CD4-positive, alpha-beta T cell treated with Interleukin-10 for 1 hour (primary cell): ENCODE results near the gene NUP98.

Source experiments
- DNase-seq: peaks from one replicate; pipeline ENCODE4 v3.0.0-alpha.2; 2020

NUP98 gene

GRCh38 chr11:3723014-3723708, 74.2 kb downstream of the NUP98 start:
- DNase-seq, result no peak

GRCh38 chr11:3722100-3722499, 75.3 kb downstream of the NUP98 start:
- no peak for DNase-seq

GRCh38 chr11:3720997-3721396, 76.4 kb downstream of the NUP98 start:
- no peak for DNase-seq

DNA sequence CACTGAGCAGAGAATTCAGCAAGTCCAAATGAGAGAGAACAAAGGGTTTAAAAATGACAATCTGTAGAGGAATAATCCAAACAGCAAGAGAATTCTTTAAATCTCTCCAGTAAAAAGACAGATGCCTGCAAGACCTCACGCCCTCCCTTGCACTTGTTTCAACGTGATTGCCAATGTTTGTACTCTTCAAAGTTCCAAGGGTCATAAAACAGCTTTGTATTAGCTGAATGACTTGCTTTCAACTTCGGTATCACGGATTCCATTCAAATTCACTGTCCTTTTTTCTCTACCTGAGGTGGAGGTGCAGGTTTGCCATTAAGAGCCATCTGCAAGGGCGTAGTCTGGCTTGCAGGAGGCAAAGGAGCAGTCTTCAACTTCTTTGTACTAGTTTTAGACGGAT, 85.1 kb downstream of the NUP98 start:
- no peak for DNase-seq

DNA sequence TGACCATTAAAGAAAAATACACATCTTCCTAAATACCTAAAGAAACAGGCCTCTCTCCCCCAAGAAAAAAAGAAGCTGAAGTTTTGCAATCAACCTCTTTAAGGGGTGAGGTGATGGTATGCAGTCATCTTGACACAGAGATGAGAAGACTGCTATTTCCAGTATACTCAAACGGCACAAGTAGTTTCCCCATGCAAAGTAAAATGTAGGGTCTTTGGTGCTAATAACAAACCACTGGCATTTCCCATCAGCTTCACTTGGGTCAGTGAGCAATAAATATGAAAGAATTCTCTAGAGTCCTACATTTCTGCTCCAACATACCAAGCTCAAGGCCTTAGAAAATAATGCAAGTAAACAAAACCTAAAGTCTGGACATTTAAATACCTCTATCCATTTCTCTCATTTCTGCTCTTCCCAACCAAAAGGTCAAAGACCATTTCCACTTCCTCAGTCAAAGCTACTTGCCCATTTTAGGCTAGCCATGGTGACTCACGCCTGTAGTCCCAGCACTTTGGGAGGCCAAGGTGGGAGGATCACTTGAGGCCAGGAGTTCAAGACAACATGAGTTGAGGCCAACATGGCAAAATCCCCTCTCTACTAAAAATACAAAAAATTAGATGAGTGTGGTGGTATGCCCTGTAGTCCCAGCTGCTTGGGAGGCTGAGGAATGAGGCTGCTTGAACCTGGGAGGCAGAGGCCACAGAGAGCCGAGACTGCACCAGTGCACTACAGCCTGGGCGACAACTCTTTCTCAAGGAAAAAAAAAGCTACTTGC, 86.7 kb downstream of the NUP98 start:
- no peak for DNase-seq

DNA sequence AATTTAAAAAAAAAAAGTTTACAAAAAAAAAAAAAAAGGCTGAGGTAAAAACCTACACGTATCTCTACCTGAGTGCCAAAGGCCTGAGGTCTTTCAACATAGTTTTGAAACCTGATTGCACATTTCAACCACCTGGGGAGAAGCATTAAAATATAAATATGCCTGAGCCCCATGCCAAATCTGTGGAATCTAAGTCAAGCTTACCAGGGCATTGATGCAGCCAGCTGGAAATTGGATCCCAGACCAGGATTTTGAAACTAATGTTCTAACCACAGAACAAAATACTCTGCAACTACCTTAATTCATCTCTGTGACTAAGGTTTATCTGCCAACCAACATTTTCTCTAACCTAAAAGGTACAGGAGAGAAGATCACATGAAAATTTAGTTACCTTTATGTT, 87.4 kb downstream of the NUP98 start:
- no peak for DNase-seq

DNA sequence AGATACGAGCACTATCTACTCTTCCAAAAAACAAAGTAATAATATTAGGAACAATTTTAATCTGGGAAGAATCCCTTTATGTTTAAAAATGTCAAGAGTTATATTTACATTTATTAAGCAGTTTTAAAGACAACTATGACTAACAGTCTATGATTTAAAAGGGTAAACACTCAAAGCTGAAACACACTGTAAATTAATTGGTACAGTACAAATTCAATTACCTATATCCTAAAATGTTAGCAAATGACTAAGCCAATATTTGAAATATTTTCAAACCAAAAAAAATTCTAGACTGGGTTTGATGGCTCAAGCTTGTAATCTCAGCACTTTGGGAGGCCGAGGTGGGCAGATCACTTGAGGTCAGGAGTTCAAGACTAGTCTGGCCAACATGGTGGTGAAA, 90.2 kb downstream of the NUP98 start:
- no peak for DNase-seq

DNA sequence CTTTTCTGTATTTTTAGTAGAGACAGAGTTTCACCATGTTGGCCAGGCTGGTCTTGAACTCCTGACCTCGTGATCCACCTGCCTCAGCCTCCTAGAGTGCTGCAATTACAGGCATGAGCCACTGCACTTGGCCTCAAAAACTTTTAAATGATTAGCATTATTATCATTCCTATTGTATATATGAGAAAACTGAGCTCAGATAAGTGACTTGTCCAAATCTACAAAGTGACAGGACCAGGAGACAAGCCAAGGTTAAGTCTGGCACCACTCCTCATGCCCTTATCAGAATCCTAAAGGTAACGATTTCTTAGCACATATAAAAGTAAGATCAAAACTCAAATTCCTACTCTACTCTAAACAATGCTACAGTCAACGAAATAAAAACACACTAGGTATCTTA, 94.0 kb downstream of the NUP98 start:
- no peak for DNase-seq

DNA sequence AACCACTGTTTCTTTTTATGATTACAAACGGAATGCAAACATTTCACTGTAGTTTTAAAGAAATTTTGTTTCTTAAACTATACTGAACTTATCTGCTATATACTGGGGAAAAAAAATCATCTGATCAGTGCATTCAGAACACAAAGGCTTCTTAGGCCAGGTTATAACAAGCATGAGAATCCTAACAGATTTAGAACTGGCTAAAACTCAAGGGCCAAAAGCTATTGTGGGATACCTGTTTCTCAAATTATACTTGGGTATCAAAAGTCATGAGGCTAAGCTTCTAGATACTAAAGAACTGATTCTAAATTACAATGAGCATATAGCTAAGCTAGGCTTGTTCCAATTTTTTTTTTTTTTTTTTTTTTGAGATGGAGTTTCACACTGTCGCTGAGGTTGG, 96.4 kb downstream of the NUP98 start:
- no peak for DNase-seq

- DNase-seq, result no peak
Measured at GRCh38 chr11:3700410-3700809, 96.9 kb downstream of the NUP98 start.

- no peak for DNase-seq
Measured at GRCh38 chr11:3686751-3687150, 110.6 kb downstream of the NUP98 start.

- DNase-seq, result no peak
Measured at GRCh38 chr11:3685923-3686322, 111.4 kb downstream of the NUP98 start.

- no peak for DNase-seq
Measured at GRCh38 chr11:3684819-3685172, 112.6 kb downstream of the NUP98 start.

DNA sequence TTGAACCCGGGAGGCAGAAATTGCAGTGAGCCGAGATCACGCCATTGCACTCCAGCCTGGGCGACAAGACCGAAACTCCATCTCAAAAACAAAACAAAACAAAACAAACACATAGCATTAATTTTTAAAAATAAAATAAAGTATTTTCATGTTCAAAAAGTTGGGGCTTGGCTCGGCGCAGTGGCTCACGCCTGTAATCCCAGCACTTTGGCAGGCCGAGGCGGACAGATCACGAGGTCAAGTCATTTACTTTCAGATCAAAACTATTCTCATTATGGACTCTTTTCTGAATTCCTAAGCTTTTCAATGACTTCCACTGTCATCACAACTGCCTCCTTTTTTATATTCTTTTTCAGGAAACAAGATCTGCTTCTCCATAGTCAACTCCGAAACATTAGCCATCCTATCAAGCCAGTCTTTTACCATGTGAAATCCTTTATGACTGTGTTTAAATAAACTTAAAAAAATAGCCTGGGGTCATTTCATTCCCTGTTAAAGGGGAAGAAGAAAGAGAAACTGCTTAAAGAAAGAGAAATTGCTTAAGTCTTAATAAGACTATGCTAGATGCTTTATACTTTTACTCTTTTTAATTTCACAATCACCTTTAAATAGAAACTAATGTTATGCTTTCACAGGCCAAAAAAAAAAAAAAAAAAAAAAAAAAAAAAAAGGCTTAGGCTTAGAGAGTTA, 113.1 kb downstream of the NUP98 start:
- DNase-seq, result no peak

- no peak for DNase-seq
Measured at GRCh38 chr11:3683039-3683438, 114.3 kb downstream of the NUP98 start.

- no peak for DNase-seq
Measured at GRCh38 chr11:3679077-3679476, 118.3 kb downstream of the NUP98 start.

DNA sequence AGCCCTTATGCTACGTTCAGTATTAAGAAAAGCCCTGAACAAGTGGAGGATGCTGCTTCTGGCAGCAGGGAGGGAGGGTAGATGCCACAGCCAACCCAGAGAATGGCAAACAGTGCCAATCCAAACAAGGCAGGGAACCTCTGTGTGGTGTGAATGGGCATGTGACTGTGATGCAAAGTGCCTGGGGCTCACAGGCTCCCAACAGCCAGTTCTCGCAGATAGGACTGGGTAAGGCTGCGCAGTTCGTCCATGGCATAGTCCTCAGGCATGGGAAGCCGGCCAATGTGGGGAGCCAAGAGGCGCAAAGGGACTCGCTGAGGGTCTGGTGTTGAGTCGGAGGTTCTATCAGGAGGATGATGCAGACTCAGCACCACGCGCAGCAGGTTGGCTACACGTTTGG, 121.4 kb downstream of the NUP98 start:
- no peak for DNase-seq

DNA sequence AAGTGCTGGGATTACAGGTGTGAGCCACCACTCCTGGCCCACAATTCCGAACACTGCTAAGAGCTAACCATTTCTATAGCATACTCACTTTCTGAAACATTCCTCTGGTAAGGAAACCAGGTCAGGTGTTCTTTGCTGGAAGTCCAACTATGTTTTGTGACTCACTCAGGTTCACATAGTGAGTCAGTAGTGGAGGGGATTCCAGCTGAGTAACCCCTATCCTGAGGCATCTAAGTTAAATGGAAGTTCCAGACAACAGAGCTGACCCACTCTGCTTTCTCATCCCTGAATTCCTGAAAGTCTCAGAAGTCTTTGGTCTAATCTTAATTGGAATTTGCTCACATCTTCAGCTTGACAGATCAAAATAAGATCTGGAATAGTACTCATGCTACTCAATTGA, 123.2 kb downstream of the NUP98 start:
- no peak for DNase-seq

DNA sequence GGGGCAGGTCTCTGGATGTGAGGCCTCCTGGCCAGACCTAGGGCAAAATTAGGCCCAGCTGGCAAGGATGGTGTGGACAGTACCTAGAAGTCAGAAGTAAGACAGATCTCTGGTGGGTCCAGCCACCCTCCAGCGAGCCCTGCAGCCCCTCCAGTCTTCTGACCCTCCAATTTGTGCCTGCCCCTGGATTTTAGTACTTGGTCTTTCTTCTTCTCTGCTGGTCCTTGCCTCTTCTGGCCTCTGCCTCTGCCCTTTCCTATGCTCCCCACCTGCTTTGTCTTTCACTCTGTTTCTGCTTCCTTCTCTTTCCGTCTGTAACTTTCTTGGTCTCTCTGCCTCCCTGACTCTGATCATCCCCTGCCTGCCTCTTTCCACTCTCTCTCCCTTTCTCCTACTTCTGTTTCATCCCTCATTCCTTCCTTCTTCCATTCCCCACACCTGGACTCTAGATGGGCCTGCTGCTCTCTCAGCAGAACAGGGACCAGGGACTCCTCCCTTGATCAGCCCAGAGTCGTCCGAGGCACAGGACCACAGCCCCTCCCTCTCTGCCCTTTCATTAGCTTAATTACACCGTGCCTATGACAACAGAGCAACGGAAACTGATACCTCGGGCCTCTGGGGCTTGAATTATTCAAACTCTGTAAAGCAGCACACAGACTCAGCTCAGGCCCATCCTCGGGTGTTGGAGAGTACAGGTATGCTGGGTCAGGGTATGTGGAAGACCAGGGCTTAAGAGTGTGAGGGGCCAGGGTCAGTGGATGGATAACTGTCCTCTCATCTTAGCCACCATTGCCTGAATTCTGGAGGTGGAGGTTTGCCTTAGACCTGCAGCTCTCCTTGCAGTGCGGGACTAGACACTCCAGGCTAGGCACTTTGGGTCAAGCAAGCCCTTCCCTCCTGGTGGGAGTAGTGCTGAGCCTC, 125.8 kb downstream of the NUP98 start, which contains the start of gene CHRNA10:
CHRNA10 (minus strand) TSS at position 51 of the 921 bp plus-strand sequence. CDS start 72 bp downstream, outside the sequence.
- no peak for DNase-seq

DNA sequence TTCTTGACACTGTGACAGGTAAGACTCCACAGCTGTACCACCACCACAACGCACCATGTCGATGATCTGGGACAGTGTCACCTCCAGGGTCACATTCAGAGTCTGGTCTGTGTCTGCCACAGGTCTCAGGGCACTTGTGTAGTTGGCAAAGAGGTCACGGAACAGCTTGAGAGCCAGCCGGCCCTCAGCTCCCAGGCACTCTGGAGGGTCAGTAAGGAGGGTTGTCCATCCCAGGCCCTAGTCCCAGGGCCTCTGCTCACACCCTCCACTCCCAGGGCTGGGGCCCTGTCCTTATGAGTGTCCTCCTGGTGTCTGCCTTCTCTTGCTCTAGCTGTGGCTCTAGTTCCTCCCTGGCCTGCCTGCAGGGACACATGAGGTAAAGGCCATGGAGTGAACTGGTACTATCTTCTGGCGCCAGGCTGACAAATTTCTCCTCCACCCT, 127.6 kb downstream of the NUP98 start:
- DNase-seq, result no peak

DNA sequence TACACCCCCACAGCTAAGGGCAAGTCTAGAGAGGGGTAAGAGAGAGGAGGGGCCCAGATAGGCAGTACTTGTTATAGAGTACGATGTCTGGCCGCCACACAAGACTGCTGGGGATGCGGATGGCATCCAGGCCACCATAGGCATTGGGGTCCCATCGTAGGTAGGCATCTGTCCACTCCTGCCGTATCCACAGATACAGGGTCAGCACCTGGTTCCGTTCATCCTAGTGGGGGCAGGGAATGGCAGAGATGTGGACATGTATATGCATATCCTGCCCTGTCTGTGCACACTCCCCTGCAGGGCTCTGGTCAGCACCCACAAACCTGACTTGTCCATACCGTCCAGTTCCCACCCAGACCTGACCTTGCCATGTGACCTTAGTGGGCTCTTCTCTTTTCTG, 128.2 kb downstream of the NUP98 start:
- no peak for DNase-seq

DNA sequence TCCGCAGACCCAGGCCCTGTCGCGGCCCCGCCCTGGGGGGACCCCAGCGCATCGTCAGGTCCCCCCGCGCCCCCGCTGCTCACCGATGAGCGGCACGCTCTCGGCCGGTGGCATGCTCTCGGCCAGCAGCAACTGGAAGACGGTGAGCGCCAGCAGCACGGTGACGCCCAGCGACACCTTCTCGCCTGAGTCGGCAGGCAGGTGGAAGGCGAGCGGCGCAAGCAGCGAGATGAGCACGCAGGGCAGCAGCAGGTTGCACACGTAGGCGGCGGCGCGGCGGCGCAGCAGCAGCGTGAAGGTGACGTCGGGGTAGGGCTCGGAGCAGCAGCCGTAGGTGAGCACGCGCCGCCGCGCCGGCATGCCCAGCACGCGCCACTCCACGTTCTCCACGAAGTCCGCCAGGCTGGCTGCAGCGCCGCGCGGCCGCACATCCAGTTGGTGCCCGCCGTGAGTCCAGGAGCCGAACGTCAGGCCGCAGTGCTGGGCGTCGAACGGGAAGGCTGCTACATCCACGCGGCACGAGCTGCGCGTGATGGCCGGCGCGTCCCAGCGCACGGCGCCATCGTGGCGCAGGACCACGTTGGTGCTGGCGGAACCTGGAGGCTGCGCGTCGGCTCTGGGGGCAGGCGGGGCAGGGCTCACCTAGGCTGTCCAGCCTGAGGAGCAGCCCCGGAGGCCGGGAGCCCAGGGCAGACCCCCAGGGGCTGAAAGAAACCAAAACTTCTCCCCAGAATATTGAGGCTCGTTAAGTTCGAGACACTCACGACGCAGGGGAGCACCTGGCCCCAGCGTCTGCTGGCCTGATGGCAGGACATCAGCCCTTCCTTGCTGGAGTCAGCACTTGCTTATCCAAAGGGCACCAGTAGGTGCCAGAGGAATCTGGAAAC, 130.0 kb downstream of the NUP98 start:
- DNase-seq, result no peak
